Measurements from ENCODE around the gene LRP4.

DNA sequence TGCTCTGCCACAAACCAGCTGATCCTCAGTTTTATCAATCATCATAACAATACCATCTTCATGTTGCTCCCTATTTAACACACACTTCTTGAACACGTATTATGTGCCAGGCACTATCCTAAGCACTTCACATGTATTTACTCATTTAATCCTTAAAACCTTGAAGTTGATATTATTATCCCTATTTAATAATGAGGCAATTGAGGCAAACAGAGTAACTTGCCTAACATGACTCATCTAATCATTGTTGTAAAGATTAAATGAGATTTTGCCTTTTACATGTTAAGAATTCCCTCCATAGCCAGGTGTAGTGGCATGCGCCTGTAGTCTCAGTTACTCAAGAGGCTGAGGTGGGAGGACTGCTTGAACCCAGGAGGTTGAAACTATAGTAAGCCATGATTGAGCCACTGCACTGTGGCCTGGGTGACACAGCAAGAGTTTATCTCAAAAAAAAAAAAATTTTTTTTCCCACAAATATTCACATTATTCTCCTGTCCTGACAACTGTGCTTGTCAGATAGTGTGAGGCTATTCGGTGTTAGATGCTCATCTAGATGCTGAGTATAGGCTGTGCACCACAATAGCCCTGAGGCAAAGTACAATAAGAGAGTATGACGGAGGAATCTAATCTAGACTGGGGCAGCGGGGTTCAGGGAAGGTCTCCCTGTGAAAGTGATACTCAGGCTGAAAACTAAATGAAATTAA, 85.7 kb downstream of the LRP4 start:
- no peak for TF ChIP-seq POLR2A (IDR thresholded peaks at IDR 0.05; ENCODE audit: low read depth, low read length)
- no peak for TF ChIP-seq POLR2AphosphoS5 (IDR thresholded peaks at IDR 0.05; ENCODE audit: low read depth, low read length)

Measured in GM12892 (cell line).